GM12891 (cell line): ENCODE results near the gene AGER.
"Not testable (repeated sequence)": the region's sequence is repeated elsewhere in the genome, so short reads cannot be mapped to it uniquely, and the experiment has no call there.

Experiments
- DNase-seq: peaks from one replicate; pipeline ENCODE4 v3.0.0; 2011; ENCODE audit warnings: low spot score; ENCODE audit not compliant: insufficient read length
- FAIRE-seq: peaks from 2 replicates; lab custom pipeline; 2011; peaks lifted over from hg19 to GRCh38; lab: Jason Lieb, UNC
- PAX5 ChIP-seq: IDR thresholded peaks from 2 replicates; pipeline ENCODE4 v1.6.1; 2011; ENCODE audit warnings: low read length, moderate library complexity, mild to moderate bottlenecking; ENCODE audit not compliant: insufficient read depth, severe bottlenecking
- POLR2A ChIP-seq: IDR thresholded peaks from 2 replicates; pipeline ENCODE4 v1.6.1; 2011; ENCODE audit warnings: low read depth, low read length, control low read depth
- POLR2AphosphoS5 ChIP-seq: IDR thresholded peaks from 2 replicates; pipeline ENCODE4 v1.6.1; 2011; ENCODE audit warnings: low read depth, low read length, control low read depth
- POU2F2 ChIP-seq: IDR thresholded peaks from 2 replicates; pipeline ENCODE4 v1.6.1; 2011; ENCODE audit warnings: low read depth, mild to moderate bottlenecking, control low read depth, low read length, moderate library complexity
- SPI1 ChIP-seq: IDR thresholded peaks from 2 replicates; pipeline ENCODE4 v1.6.1; 2011; ENCODE audit warnings: low read depth, low read length, control low read depth
- TAF1 ChIP-seq: IDR thresholded peaks from 2 replicates; pipeline ENCODE4 v1.6.1; 2011; ENCODE audit warnings: low read depth, low read length, control low read depth

Gene AGER

DNA sequence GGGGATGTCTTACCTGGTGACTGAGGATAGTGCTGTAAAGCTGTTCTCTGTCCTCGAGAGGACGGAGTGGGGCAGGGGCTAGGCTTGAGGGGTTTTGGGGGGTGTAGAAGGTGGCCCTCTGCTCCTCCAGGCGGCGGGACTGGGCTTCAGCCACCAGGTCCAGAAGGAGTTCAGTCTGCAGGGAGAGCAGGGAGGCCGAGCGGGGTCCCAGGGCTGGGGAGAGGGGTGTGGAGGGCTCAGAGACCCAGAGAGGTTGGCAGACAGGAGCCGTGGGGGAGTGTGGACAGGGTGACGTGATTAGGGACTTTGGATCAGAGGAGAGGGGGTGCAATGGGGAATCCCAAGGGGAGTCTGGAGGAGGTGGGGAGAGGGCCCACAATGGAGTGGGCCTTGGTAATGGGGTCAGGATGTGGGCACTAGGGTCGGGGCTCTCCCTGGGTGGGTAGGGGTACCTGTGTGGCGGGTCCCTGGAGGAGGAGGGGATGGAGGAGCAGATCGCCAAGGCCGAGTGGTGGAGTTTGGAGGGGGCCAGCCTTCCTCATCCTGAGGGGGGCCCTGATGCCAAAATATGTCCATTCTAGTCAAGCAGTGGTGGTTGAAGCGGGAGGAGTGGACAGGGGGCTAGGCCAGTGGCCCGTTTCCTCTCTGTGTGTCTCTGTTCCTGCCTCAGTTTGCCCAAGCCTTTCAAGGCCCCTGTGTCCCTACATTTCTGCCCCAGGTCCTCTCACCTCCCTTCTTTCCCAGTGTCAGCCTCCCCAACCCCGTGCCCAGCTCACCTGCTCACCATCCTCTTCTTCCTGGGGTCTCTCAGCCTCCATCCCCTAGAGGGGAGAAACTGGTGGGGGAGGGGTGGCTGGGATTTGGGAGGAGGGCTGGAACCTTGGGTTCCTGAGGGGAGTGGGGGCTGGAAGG, 7.9 kb upstream of the AGER start:
- DNase-seq (no peak), FAIRE-seq (peak; percentile 16)
- TF ChIP-seq POLR2A (no peak), POLR2AphosphoS5 (peak; percentile 49), POU2F2 (peak; percentile 31; the same call in 1 of the 2 replicates)

DNA sequence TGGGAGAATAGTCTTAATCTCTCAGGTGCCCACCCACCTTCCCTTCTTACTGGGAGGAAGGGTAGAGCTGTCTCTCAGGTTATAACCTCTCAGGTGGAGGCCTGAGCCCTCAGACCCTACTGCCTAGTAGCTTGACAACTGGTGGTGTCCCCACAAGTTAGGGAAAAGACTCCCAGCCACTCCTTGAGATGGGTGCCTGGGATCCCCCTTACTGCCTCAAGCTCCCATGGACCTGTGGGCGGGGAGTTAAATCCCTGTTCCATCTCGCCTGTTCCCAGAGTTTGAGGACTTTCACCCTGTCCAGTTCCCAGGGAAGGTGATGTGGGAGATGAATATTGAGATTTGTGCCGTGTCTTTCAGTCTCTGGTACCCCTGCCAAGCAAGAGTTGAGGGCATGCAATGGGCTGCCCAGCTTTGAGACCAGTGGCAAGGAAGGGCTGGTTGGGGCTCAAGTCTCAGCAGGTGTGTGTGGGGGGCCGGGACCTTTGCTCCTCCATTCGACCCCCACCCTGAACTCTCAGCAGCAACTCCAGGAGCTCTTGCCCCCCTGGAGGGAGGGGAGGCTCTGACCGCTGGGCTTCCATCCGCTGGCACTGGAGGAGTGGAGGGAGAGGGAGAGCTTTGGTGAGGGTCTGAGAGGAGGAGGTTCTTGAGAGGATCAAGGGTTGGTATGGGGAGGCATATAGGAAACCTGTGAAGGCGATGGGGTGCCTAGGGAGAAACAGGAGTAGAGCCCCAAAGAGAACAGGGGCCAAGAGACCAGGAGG, 7.0 kb upstream of the AGER start:
- no peak for DNase-seq
- FAIRE-seq: no peak
- TF ChIP-seq SPI1 (no peak), POLR2AphosphoS5 (no peak; the same call in 1 of the 2 replicates), POLR2A (no peak), POU2F2 (no peak), TAF1 (no peak), PAX5 (no peak)

DNA sequence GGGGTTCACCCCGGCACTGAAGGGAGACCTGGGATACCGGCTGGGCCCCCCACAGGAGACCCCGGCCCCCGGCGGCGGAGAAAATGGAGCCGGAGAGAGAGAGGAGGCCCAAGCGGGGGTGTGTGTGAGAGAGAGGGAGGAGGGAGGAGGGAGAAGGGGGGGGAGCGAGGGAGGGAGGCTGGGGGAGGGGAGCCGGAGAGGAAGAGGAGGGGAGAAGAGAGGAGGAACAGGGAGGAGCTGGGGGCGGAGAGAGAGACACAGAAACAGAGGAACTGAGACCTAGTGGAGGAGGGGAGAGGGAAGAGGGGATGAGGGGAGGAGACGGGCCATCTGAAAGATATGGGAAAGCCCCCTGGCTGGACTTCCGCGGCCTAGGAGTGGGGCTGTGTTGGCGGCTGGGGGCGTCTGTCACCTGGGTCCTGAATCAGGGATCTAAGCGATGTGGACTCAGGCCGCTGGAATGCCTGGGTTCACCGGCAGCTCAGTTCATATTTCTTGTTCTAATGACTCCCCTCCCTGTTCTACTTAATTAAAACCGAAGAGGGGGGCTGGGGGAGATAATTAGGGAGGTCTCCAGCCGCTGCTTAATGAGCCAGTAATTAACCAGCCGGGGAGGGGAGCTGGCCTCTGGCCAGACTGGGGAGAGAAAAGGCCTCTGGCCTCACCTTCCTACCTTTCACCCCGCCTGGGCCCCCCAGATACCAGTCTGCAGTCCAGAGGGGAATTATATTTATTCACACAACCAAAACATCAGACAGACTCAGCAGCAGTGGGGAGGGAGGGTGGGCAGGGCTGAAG, 6.2 kb upstream of the AGER start, which contains the start of gene PBX2:
TSS of gene PBX2 (minus strand) at position 149 of the 798 bp plus-strand sequence. CDS start 287 bp downstream, outside the sequence.
- peak; percentile 86 for DNase-seq
- TF ChIP-seq PAX5 (no peak), POU2F2 (peak; percentile 51; the same call in 1 of the 2 replicates), SPI1 (peak; percentile 95), POLR2AphosphoS5 (peak; percentile 79; the same call in 1 of the 2 replicates), POLR2A (peak; percentile 75), TAF1 (peak; percentile 39; the same call in 1 of the 2 replicates)
- FAIRE-seq: peak; percentile 75

DNA sequence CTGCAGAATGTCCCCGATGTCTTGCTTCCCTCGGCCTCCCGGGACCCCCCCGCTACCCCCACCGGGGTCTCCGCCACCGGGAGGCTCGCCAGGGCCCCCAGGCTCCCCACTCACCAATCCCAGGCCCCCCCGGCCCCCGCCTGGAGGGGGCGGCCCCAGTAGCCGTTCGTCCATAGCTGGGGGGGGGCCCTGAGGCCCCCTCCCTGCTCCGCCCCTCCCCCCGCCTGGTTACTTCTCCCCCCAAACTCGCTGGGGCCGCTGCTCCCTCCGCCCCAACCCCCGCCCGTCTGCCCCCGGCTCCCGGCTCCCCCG, 5.6 kb upstream of the AGER start:
- FAIRE-seq (no peak), DNase-seq (no peak)
- TF ChIP-seq SPI1 (no peak), TAF1 (no peak), POLR2AphosphoS5 (no peak), POU2F2 (no peak), POLR2A (no peak), PAX5 (no peak)

DNA sequence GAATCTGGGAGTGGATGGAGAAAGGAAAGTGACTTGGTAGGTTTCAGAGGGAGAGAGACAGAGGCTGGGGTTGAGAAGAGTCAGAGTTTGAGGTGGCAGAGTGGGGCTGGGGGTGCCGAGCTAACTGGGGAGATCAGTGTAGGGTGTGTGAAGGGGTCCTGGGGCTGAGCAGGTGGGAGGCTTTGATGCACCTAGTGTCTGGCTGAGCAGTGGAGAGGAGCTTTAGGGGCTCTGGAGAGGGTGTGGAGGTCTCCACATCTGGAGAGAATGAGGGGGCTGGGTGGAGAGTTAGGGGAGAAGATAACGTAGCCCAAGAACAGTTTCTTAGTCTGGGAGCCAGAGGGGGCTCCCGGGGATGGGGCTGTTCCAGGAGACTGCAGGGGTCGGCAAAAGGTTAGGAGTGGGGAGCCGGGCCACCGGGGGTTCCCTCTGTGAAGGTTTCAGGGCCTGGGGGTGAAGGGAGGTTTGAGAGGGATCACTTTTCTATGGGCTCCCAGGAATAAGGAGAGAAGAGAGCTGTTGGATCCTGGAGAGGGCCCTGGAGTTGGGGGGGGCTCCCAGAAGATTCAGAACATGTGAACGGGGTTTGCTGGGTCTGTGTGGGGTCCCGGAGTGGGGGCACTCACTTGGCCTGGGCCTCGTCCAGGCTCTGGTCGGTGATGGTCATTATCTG, 5.2 kb upstream of the AGER start:
- TF ChIP-seq POLR2A: no peak
- TF ChIP-seq PAX5: no peak
- TF ChIP-seq SPI1: no peak
- no peak for TF ChIP-seq TAF1
- no peak for TF ChIP-seq POU2F2
- no peak for TF ChIP-seq POLR2AphosphoS5
- FAIRE-seq (no peak), DNase-seq (no peak)

DNA sequence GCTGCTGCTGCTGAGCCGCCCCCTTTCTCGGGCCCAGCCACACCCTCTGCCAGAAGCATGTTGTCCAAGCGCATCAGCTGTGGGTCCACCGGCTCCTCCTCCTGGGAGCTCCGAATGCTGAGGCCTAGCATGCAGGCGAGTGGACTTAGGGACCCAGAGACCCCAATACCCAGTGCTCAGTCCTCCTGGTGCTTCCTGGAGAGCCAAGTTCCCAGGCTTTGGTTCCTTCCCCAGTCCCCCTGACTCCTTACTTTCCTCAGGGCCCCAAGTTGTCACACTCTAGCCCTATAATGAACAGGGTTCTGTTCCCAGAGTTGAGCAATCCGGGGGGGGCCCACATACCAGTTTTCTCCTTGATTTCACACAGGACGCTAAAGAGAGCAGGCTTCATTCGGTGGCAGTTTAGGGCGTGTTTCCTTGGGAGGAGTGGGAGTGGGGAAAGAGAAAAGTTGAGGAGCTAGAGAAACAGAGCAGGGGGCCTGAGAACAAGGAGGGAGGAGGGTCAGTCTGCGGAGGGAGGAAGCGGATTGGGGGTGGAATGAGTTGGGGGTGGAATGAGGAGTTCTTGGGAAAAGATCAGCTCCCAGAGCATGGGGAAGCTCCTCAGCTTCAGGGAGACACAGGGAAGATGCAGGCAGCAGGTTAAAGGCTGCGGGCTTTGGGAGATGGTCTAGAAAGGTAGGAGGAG, 4.5 kb upstream of the AGER start:
- DNase-seq (no peak), FAIRE-seq (no peak)
- TF ChIP-seq POLR2A (no peak), SPI1 (no peak), PAX5 (no peak), TAF1 (no peak), POLR2AphosphoS5 (no peak), POU2F2 (no peak)

DNA sequence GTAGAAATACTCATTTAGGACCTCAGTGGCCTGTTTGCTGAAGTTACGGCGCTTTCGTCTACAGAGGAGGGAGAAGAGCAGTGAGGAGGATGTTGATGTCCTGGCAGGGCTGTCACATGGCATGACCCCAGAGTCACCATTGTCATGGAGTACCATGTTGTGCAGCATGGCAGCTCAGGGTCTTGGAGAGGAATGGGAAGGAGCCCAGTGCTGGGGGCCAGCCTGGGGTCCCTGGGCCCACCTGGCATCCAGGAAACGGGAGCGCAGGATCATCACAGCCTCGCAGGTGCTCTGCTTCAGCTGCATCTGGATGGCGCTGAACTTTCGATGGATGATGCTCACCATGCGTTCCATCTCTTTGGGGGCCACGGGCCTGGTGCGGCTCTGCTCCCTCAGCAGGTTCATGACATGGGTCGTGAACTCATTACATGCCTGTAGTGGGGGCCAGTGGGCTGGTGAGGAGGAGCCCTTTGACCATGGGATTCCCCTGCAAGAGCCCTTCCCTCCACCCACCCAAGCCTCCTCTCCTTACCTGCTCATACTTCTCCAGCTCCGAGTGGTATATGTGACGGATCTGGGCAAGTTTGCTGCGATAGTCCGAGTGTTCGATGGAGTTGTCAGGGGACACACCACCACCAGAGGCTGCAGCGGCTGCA, 3.8 kb upstream of the AGER start:
- peak; percentile 58 for FAIRE-seq

More for the DNA sequence above, 3.8 kb upstream of the AGER start:
- not testable (repeated sequence) for DNase-seq
